GM19240 (cell line): ENCODE measurements around the gene SDK1.
"Not testable (repeated sequence)": the region's sequence is repeated elsewhere in the genome, so short reads cannot be mapped to it uniquely, and the experiment has no call there.

Experiments
- DNase-seq: peaks from one replicate; pipeline ENCODE4 v3.0.0; 2011; ENCODE audit warnings: low spot score; ENCODE audit not compliant: insufficient read length

The SDK1 gene

GRCh38 chr7:4260867-4261600 is 960.0 kb downstream of the SDK1 start:
- DNase-seq = no peak

- DNase-seq = no peak
Observed at GRCh38 chr7:4261601-4261960, 960.5 kb downstream of the SDK1 start.

- not testable (repeated sequence) for DNase-seq
Observed at GRCh38 chr7:4264206-4264605, 963.2 kb downstream of the SDK1 start.

GRCh38 chr7:4265066-4265465 is 964.0 kb downstream of the SDK1 start:
- DNase-seq = no peak

- DNase-seq = no peak
Observed at GRCh38 chr7:4265676-4266075, 964.6 kb downstream of the SDK1 start.

- no peak for DNase-seq
Observed at GRCh38 chr7:4266270-4267040, 965.4 kb downstream of the SDK1 start.

- DNase-seq = no peak
Observed at GRCh38 chr7:4267341-4268039, 966.4 kb downstream of the SDK1 start.

- DNase-seq = no peak
Observed at GRCh38 chr7:4268040-4268965, 967.3 kb downstream of the SDK1 start.

- no peak for DNase-seq
Observed at GRCh38 chr7:4269086-4269485, 968.0 kb downstream of the SDK1 start.

- DNase-seq = no peak
Observed at GRCh38 chr7:4269746-4270145, 968.7 kb downstream of the SDK1 start.

- no peak for DNase-seq
Observed at GRCh38 chr7:4270268-4270667, 969.2 kb downstream of the SDK1 start.

- DNase-seq = no peak
Observed at GRCh38 chr7:4270941-4271715, 970.1 kb downstream of the SDK1 start.

GRCh38 chr7:4271716-4272015 is 970.6 kb downstream of the SDK1 start:
- DNase-seq = no peak

- DNase-seq = no peak
Observed at GRCh38 chr7:4272141-4272540, 971.1 kb downstream of the SDK1 start.

- no peak for DNase-seq
Observed at GRCh38 chr7:4273566-4274230, 972.6 kb downstream of the SDK1 start.

GRCh38 chr7:4274286-4274685 is 973.2 kb downstream of the SDK1 start:
- DNase-seq = no peak

- no peak for DNase-seq
Observed at GRCh38 chr7:4277936-4278335, 976.9 kb downstream of the SDK1 start.

GRCh38 chr7:4279216-4279615 is 978.2 kb downstream of the SDK1 start:
- DNase-seq = no peak

- no peak for DNase-seq
Observed at GRCh38 chr7:4281231-4281993, 980.4 kb downstream of the SDK1 start.
